Measurements from ENCODE around the gene CLASP1. TPM values are rescaled to one million over a fixed set of nuclear protein-coding genes. Genes with fewer than 3 reads are reported as not detected.

CLASP1 gene
- total and polyA plus RNA-seq, 2 of the 8 experiments (the other 6 are each of a cell fraction or from before 2014, with no cell fraction given) = 7.3 to 53.9 TPM

DNA sequence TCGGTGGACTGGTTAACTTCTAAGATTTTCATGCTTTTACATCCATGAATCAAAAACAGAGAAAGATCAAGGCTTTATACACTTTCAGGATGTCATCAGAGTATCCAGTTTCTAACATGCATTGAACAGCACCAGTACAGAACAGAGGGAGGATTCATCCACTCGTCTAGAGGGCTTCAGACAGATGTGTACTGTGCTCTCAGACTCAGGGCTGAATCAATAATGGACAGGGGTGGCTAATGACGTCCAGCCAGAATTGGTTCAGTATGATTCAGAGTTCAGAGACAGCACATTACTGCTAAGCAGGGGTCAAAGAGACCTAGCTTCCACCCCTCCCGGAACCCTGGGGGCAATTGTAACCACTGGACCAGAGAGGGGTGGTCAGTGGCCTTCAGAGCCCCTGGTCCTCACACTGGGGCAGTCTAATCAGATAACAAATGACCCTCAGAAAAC is 81.3 kb downstream of the CLASP1 start (continued):
- no peak for TF ChIP-seq PHF8 (conservative IDR thresholded peaks at IDR 0.05; ENCODE audit: low read depth, low read length)
- TF ChIP-seq, protein P1, sequence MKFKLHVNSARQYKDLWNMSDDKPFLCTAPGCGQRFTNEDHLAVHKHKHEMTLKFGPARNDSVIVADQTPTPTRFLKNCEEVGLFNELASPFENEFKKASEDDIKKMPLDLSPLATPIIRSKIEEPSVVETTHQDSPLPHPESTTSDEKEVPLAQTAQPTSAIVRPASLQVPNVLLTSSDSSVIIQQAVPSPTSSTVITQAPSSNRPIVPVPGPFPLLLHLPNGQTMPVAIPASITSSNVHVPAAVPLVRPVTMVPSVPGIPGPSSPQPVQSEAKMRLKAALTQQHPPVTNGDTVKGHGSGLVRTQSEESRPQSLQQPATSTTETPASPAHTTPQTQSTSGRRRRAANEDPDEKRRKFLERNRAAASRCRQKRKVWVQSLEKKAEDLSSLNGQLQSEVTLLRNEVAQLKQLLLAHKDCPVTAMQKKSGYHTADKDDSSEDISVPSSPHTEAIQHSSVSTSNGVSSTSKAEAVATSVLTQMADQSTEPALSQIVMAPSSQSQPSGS (IDR thresholded peaks at IDR 0.05; ENCODE audit: low read length) = no peak
- TF ChIP-seq POLR2A (IDR thresholded peaks at IDR 0.05; ENCODE audit: control extremely low read depth in 1 of 2, low read depth in 2 of 2, low read length in 2 of 2) = no peak
- no peak for TF ChIP-seq BACH1 (IDR thresholded peaks at IDR 0.05; ENCODE audit: low read length)
- no peak for TF ChIP-seq GABPA (IDR thresholded peaks at IDR 0.05; ENCODE audit: borderline replicate concordance, insufficient read depth, low read length)

Data from H1 (cell line).